HepG2 (cell line): ENCODE data around the gene EXOC3.

ENCODE experiments used
- AGO1 ChIP-seq: fragments of 200-400 bp; formaldehyde crosslinking; IDR thresholded peaks from 2 replicates; pipeline ENCODE4 v1.6.1; 2017; ENCODE audit warnings: mild to moderate bottlenecking, low read depth, low read length, moderate library complexity; ENCODE audit not compliant: poor library complexity, severe bottlenecking
- ZNF282 ChIP-seq: fragments of 450-650 bp; IDR thresholded peaks from 2 replicates; pipeline ENCODE4 v1.6.1; 2018; ENCODE audit not compliant: partially characterized antibody

GRCh38 chr5:442335-443238, at the start of gene EXOC3:
- TF ChIP-seq AGO1: no peak
- TF ChIP-seq ZNF282: no peak
